Hematopoietic multipotent progenitor cell (in vitro differentiated cells): ENCODE data around the gene IQSEC1. TPM values are rescaled to one million over a fixed set of nuclear protein-coding genes. Genes with fewer than 3 reads are reported as not detected.

Source experiments
- DNase-seq, 3 donors: peaks; one replicate each; pipeline ENCODE4 v3.0.0-alpha.2; 2011 to 2015; ENCODE audit warnings: low read depth in 2 of 3, low spot score in 2 of 3
- total RNA-seq: library from RNA; depleted of rRNA; stranded (reverse); fragments of >200 nt; gene quantifications from one replicate; pipeline ENCODE4 v1.2.3, GENCODE V29; 2012

The IQSEC1 gene
- total RNA-seq, 1 donor = 20.7 TPM

DNA sequence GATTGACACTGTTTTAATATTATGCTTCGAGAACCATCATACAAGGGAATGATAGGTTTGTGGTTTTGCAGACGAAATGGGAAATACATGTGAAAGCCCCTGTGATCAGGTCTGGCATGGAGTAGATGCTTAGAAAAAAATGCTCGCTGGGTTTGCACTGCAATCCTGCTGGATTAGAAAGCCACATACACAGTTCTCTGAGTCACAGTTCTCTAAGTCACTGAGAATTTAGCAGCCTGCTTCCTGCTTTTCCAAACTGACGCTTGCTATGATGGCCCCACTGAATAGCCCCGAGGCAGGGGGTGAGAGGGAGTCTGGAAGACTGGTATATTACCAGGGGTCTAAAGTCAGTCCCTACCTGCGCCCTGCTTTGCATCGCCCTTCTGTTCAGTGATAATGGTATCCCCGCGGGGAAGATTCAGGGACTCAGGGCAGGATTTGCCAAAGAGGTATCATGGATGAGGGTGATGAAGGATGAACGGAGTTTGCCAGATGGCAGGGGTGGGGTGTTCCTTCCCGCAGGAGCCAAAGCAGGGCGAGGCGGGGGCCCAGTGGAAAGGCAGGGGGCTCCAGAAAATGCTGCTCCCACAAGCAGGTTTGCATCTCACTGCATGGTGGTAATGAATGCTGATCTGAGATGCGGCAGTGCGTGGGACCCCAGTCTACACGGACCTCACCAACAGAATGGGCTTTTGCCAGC, 82.3 kb downstream of the IQSEC1 start:
- no peak for DNase-seq

DNA sequence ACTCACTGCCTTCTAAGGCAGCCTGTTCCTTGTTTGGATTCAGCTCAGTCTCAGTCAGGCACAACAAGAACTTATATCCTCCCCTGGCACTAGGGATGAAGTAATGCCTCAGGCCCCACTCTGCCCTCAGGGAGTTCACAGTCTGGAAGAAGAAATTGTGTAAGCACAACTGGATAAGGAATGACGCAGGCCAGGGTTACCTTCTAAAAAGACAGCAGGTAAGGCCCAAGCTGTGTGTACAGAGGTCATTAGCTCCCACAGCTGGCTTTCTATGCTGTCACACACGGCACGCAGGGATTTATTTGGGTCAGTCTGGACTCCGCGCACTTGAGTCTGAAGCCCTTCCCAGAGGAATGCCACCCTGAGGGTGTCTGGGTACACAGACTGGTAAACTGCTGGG, 82.9 kb downstream of the IQSEC1 start:
- no peak for DNase-seq

DNA sequence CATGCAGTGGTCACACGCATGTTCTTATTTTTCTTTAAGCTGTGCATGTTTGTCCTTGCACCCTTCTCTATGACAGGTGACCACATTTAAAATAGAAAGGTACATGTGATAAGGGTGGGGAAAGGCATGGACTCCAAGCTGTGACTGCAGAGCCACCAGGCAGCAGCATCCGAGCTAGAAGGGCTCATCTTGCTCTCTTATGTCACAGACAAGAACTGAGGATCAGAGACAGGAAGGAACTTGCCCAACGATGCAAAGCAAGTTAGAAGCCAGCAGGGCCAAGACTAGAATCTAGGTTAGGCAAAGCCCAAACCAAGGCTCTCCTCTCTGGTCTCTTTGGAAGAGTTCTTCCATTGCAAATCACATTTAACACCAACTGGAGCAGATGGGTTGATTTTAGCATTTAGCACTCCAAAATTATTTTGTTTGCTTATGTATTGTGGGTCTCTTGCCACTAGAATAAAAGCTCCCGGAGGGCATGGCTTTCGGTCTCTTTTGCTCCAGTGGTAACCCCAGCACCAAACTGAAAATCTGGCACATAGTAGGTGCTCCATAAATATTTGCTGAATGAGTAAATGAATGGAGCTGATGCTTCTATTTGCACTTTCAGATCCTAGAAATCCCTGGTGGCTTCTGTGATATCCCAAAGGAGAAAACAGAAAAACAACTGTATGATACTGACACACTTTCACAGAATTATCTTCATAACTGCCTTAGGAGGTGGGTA, 84.3 kb downstream of the IQSEC1 start:
- DNase-seq = no peak

DNA sequence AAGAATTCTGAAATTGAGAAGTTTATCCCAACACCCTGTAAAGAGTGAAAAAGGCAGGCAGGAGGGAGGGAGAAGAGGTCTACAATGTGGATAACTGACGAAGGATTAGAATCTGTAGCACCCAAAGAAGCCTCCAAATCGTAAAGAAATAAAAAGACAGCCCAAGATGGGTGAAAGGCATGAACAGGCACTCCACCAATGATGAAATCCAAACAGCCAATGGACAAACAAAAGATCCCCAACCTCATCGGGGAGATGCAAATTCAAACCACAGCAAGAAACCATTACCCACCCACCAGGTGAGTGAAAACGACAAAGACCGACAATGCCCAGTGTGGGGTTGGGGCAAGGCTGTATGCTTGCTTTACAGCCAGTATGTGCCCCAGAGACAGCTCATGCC, 85.6 kb downstream of the IQSEC1 start:
- DNase-seq = no peak

DNA sequence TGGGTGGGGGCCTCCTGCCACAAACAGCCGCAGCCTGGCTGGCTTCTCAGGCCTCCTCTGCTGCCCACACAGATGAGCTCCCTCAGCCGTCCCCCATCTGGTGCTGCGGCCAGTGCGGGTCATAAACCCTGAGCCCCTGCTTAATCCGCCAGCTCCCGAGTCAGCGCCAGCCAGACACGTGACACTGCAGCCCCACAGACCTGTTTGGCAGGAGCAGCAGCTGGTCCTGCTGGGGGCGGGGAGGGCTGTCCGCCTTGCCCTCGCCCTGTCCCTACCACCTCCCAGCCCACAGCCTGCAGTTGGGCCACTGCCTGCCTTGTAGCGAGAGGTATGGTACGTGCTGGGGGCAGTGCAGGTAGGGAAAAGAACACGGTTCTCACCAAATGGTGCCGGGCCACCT, 86.2 kb downstream of the IQSEC1 start:
- DNase-seq = no peak

DNA sequence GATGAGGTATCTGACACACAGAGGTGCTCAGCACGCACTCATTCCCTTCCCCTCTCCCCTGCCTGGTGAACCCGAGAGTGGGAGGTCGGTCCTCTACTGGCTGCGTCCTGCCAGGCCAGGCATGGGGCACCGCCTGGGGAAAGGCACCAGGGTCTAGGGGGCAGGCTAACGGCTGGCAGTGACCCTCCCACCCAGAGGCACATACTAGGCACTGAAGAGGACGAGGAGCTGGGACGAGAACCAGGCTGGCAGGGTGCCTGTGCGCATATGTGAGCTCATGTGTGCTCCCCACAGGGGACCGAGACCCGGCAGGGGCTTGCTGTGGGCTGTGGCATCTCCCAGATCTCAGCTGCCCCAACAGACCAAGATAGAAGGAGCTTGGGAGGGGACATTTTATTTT, 86.7 kb downstream of the IQSEC1 start:
- DNase-seq = no peak

DNA sequence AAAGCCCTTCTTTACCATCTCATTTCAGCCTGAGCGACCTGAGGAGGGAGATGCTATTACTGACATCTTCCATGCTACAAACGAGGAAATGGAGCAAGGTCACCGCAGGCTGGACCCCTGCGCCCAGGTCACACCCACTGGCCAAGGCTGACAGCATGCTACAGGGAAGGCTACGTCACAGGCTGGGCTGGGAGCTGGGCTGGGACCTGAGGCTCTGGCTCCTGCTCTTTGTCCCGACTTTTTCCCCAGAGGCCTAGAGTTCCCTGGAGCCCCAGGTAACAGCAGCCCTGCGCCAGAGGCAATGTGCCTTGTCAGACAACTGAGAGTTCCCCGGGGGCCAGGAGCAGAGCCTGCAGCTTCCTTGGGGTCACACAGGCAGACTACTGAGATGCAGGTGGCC, 87.2 kb downstream of the IQSEC1 start:
- DNase-seq = no peak

DNA sequence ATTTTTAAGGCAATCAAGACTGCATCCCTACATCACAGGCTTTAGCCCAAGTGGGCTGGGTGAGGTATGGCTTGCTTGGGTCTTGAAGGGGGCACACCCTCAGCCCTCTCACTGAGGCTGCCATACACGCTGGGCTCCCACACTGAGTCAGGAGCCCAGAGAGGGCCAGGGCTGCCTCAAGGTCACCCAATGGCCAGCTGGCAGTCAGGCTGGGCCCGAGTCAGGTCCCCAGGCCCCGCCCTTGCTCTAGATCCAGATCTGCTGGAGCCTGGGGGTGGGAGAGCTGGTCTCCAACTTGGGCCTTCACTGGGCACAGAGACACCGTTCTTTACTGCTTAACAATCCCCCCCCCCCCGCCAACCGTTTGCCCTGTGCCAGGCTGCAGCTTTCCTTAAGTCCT, 88.1 kb downstream of the IQSEC1 start:
- DNase-seq = no peak

DNA sequence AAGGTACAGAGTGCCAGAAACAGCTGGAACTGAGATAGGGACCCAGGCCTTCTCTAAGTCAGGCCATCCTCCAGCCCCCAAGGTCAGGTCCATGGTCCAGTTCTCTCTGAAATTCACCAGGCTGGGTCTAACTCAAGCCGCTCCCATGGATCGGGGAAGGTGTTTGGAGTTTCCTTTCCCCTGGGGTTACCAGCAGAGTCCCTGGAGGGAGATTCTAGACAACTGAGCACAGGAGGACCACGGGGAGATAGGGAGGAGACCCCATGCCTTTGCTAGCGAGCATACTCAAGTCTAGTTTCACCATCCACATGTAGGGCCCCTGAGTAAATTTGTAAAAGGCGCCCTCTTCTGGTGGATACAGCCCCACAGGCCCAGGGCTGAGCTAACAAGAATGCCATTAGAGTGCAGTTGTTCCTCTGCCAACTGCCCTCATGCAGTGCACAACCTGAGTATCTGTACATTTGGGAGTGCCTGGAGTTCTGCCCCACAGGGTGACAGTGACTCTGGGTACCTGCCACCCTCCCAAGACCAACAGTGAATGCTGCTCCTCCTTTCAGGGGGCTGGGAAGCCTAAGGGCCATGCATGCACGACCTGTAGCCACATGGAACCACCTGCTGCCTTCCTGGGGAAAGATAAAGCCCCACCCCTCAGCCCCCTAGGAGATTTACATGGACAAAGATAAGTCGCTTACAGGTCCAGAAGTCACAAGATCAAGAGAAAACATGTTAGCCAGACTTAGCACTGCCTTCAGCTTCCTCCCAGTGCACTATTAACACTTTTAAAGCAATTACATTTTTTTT, 89.0 kb downstream of the IQSEC1 start:
- peak; percentile 29 to 89 (median 76) for DNase-seq

DNA sequence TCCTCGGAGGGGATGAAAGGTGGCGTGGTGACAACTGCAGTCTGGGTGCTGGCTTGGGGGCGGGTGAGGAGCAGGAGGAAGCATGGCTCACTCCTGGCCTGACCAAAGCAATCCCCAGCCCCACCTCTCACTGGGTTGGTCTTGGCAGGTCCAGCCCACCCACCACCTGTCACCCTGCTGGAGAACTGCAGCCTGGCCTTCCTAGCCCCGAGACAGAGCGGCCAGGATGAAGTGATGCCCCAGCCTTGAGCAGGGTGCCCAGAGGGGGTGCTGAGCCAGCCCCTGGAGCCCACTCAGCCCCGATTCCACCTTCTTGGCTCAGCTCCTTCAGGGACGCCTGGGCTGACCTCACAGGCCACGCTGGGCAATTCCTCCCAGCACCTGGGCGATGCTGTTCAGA, 89.9 kb downstream of the IQSEC1 start:
- DNase-seq = no peak

DNA sequence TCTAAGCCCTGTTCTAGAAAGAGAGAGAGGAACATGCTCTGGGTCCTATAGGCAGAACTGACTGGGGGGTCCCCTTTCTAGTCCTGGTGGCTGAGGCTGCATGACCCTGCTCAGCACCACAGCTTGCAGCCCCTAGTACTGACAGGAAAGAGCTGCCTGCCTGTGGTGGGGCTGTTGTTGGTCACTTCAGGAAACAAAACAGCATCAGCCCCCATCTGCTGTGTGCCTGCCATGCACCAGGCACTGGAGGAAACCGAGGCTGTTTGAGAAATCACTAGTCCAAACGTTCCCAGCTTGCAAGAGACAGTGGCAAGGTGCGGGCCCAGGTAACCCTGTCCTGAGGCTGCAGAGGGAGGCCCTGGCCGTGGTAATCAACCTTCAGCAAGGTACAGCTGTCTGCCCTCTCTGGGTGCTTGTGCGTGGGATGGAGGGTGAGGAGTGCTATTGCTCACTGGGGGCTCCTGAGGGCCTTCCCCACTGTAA, 90.6 kb downstream of the IQSEC1 start:
- DNase-seq = peak in 1 of 3 donors; percentile 52

DNA sequence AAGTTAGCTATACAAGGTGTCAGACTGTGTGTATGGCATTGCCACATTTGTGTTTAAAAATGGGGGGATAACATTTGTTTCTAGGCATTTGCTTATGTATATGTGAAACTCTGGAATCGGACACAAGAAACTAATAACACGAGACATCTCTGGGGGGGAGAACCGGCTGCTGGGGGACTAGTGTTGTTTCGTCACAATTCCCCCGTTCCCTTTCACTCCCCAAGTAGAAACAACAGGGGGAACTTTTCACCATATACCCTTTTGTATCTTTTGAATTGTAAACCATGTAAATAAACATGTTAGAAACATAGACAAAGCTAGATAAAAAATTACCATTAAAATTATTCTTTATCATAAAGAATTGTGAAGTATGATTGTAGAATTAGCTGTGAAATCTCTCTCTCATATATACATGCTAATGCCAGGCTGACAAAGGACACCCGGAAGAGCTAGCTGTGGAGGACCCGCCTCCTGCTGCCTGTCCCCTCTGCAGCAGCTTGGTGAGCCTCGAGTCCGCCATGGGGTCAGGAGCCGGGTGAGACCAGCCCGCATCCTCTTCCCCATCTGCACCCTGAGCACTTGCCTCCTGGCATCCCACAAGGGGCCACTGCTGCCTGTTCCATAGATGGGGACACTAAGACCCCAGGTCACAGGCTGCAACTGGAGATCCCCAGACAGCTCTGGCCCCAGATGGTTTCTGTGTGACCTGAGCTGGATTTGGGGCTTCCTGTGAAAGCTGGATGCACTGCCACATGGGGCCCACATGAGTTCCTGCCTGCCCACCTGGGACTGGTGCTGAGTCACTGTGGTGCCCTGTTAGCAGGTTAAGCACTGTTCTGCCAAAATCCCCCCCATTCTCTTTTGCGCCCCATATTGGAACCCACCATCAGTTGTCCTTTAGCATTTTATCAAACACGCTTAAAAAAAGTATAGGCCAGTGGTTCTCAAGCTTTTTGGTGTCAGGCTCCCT, 91.6 kb downstream of the IQSEC1 start:
- peak in 1 of 3 donors; percentile 52 for DNase-seq

DNA sequence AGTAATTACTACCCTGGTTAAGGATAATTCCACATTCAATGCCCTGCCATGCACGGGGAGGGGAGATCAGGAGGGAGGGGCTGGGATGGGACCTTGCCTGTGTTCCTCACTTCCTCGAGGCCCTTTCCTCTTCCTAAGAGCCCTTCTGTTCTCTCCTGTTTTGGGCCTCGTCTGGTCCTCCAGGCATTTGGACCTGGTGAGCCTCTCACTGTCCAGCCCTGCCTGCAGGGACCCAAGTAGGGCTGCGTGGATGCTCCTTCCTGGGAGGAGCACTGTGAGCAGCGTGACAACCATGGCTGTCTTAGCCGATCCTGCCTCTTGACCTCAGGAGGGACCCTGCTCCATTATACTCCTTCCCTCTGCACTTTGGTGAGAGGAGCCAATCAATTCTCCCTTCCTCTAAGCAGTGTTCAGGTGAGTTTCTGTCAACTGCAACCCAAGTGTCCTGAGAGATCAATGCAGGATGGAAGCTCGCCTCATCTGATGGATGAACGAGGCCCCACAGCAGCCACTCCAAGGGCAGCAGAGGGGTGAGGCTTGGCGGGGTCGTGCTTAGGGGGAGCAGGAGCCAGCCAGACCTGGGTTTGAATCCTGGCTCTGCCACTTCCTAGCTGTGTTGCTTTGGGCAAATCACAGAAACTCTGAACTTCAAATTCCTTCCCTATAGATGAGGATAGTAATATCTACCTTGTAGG, 92.5 kb downstream of the IQSEC1 start:
- no peak for DNase-seq

DNA sequence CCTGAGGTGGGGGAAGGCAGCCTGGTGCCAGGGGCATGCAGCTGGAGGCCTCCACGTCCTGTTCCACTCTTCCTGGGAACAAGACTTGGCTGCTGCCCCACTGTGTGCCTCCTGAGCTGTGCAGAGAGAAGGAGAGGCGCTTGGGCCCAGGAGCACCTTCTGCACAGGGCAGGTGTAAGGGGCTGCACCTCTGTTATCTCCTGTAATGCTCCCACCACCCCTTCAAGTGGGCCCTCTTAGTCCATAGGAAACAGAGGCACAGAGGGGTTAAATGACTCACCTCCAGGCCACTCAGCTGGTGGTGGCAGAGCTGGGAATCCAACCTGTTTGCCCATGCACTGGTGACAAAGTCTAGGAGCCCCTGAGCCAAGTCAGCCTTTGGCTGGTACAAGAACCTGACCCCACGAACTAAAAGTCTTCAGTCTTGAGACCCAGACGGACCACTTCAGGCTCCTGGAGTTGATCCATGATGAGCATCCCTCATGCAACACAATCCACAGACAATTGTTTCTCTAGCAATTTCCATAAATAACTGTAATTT, 93.2 kb downstream of the IQSEC1 start:
- DNase-seq = no peak

DNA sequence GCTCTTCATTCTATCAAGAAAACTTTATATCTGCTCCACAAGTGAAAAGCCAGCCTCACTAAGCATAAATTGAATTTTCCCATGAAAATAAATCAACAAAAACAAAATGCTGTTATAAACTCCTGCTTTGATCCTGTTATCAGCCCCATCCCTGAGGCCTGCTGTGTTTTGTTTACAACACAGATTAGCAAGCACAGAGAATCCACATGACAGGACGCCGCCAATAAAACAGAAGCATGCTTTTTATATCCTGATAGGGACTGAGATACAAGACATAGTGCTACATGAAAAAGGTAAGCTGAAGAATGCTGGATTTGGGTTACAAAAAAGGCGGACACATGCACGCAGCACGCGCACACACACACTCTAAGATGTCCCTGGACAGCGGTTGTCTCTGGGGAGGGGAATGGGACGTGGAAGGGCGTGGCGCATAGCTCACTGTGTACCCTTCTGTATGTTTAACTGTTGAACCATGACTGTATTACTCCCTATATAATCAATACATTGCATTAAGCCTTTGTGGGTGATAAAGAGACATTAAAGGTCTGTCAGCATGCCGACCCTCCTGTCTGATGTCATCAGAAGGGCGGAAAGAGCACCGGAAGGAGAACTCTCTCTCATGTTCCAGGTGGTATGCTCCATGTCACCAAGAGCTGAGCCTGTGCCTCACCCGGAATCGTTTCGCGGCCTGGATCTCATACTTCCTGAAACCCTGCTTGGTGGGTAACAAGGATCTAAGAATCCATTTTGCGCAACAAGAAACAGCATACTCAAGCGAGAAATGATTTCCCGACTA, 93.9 kb downstream of the IQSEC1 start:
- DNase-seq = no peak

DNA sequence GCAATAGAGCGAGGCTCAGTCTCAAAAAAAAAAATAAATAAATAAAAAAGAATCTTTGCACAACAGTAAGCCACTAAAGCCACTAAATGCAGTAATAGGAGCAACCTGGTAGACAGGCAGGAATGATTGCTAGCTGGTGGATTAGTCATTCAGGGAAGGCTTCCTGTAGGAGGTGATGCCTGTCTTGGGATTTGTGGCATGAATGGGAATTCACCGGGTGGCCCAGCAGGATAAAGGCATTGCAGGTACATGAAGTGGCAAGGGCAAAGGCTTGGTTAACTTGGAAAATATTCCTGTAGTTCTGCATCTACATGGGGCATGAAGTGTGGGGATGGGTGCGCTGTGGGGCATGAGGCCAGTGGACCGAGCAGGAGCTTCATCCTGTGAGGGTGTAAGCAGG, 94.5 kb downstream of the IQSEC1 start:
- DNase-seq = no peak

DNA sequence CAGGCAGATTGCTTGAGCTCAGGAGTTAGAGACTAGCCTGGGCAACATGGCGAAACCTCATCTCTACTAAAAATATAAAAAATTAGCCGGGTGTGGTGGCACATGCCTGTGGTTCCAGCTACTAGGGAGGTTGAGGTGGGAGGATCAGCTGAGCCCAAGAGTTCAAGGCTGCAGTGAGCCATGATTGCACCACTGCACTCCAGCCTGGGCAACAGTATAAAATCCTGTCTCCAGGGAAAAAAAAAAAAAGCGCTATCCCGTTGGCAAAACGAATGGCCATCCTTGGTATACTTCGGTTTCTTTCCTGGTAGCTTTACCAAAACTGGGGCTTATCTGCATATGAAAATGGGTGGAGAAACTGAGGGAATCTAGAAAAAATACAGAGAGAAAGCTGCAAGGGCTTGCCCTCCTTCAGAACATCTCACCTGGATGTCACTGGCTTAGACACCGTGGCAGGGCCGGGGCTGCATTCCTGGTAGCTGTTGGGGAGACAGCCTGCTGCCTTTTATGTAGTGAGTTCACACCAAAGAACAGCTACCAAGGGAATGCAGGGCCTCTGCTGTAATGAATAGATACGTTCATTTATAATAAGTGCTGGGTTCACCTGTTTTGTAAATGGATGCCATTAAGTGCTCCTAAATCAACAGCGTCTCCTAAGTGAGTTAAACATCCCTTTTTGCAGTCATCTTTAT, 96.0 kb downstream of the IQSEC1 start:
- DNase-seq = no peak
